ENCODE results near the gene CERS6.

The CERS6 gene

GRCh38 chr2:168801961-168802858, 346.1 kb downstream of the CERS6 start, which contains the start of gene NOSTRIN:
NOSTRIN (plus strand) TSS chr2:168802637; CDS start chr2:168802647, 10 bp downstream.
- no peak for DNase-seq (ENCODE audit: low spot score)

GRCh38 chr2:168802859-168803725, 347.0 kb downstream of the CERS6 start:
- no peak for DNase-seq (ENCODE audit: low spot score)

- no peak for DNase-seq (ENCODE audit: low spot score)
These were observed 348.1 kb downstream of the CERS6 start for GRCh38 chr2:168804214-168804613.

GRCh38 chr2:168805615-168806014, 349.5 kb downstream of the CERS6 start:
- no peak for DNase-seq (ENCODE audit: low spot score)

- DNase-seq (ENCODE audit: low spot score), result no peak
These were observed 353.5 kb downstream of the CERS6 start for GRCh38 chr2:168809537-168809936.

- no peak for DNase-seq (ENCODE audit: low spot score)
These were observed 354.2 kb downstream of the CERS6 start for GRCh38 chr2:168810235-168810634.

- DNase-seq (ENCODE audit: low spot score), result no peak
These were observed 355.6 kb downstream of the CERS6 start for GRCh38 chr2:168811696-168812095.

- no peak for DNase-seq (ENCODE audit: low spot score)
These were observed 358.0 kb downstream of the CERS6 start for GRCh38 chr2:168814046-168814445.

GRCh38 chr2:168814939-168815907, 359.2 kb downstream of the CERS6 start:
- no peak for DNase-seq (ENCODE audit: low spot score)

- no peak for DNase-seq (ENCODE audit: low spot score)
These were observed 360.3 kb downstream of the CERS6 start for GRCh38 chr2:168816369-168816768.

GRCh38 chr2:168819050-168819715, 363.1 kb downstream of the CERS6 start:
- no peak for DNase-seq (ENCODE audit: low spot score)

- DNase-seq (ENCODE audit: low spot score), result no peak
These were observed 363.9 kb downstream of the CERS6 start for GRCh38 chr2:168819829-168820489.

GRCh38 chr2:168821577-168821976, 365.5 kb downstream of the CERS6 start:
- DNase-seq (ENCODE audit: low spot score), result no peak

- no peak for DNase-seq (ENCODE audit: low spot score)
These were observed 365.9 kb downstream of the CERS6 start for GRCh38 chr2:168821992-168822391.
